ENCODE data around the gene PCBP3. TPM values are rescaled to one million over a fixed set of nuclear protein-coding genes. Genes with fewer than 3 reads are reported as not detected.

PCBP3 gene
- total RNA-seq, 1 donor from 2014 or later = 7.6 TPM

DNA sequence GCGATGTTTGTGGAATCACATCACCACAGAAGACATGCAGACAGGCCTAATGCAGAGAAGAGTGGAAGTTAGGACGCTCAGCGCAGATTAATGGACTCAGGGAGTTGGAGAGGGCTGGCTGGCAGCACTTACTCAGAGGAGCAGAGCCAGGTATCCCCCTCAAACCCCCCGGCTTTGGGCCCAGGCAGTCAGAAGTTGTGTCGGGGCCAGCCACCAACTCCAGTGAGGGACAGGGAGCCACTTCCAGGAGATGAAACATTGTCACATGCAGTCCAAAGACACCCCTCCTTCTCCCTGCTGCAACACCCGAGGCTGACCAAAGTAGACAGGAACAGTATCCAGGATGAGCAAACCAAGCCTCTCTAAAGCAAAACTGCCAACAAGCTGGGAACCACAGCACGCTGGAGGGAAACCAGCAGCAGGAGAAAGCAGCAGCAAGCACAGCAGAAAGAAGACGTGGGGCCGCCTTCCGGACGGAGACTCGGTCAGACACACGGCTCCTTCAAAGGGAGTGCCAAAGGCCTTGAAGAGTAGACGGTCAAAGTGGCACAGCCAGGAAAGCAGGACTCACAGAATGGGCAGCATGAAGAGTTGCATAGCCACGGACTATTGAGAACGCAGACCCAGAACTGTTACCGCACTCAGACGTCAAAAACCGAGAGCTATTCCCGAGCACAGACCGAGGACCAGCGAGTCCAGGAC lies 149.3 kb downstream of the PCBP3 start:
- no peak for TF ChIP-seq CTCF (IDR thresholded peaks at IDR 0.05)
- no peak overlapping the region for H3K4me3 Mint-ChIP-seq (ENCODE audit: unreplicated experiment)
- no peaks in the 10 kb centered on the region for H3K36me3 Mint-ChIP-seq (ENCODE audit: unreplicated experiment)
- H3K9me3 Mint-ChIP-seq (ENCODE audit: unreplicated experiment) = no peaks in the 10 kb centered on the region
- DNase-seq (ENCODE audit: extremely low spot score, unreplicated experiment) = no peak
- peaks cover 36% of the 10 kb centered on the region for H3K27me3 Mint-ChIP-seq (ENCODE audit: unreplicated experiment)
- no peaks in the 10 kb centered on the region for H3K4me1 Mint-ChIP-seq (ENCODE audit: unreplicated experiment)
- H3K27ac Mint-ChIP-seq (ENCODE audit: unreplicated experiment) = no peak overlapping the region

GRCh38 chr21:45794027-45794426 lies 150.5 kb downstream of the PCBP3 start:
- no peak for DNase-seq (ENCODE audit: extremely low spot score, unreplicated experiment)
- H3K36me3 Mint-ChIP-seq (ENCODE audit: unreplicated experiment) = no peaks in the 10 kb centered on the region
- H3K27ac Mint-ChIP-seq (ENCODE audit: unreplicated experiment) = no peak overlapping the region
- no peak for TF ChIP-seq CTCF (IDR thresholded peaks at IDR 0.05)
- H3K4me1 Mint-ChIP-seq (ENCODE audit: unreplicated experiment) = no peaks in the 10 kb centered on the region
- H3K4me3 Mint-ChIP-seq (ENCODE audit: unreplicated experiment) = no peak overlapping the region
- peaks cover 36% of the 10 kb centered on the region for H3K27me3 Mint-ChIP-seq (ENCODE audit: unreplicated experiment)
- no peaks in the 10 kb centered on the region for H3K9me3 Mint-ChIP-seq (ENCODE audit: unreplicated experiment)

DNA sequence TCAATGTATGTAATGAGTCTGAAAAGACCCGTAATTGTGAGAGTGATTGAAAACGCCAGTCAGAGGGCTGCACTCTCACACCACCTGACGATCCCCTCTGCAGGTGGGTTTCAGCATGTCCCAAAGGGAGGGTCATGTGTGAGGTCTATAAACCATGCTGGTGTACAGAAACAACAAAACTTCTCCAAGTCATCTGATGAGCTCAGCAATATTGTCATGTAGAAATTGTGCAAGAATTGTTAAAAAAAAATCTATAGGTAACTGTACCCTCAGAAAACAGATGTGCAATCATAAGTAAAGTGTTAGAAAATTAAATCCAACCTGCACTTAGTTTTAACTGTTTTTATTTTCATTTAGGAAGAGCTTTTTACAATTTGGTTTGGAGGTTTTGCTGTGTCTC lies 152.5 kb downstream of the PCBP3 start:
- Mint-ChIP-seq H3K9me3 (ENCODE audit: unreplicated experiment) (no peaks in the 10 kb centered on the region), H3K27me3 (ENCODE audit: unreplicated experiment) (peaks cover 33% of the 10 kb centered on the region), H3K36me3 (ENCODE audit: unreplicated experiment) (no peaks in the 10 kb centered on the region), H3K4me3 (ENCODE audit: unreplicated experiment) (no peak overlapping the region), H3K4me1 (ENCODE audit: unreplicated experiment) (no peaks in the 10 kb centered on the region), H3K27ac (ENCODE audit: unreplicated experiment) (no peak overlapping the region)
- no peak for DNase-seq (ENCODE audit: extremely low spot score, unreplicated experiment)
- no peak for TF ChIP-seq CTCF (IDR thresholded peaks at IDR 0.05)

GRCh38 chr21:45797338-45797737 lies 153.8 kb downstream of the PCBP3 start:
- Mint-ChIP-seq H3K4me1 (ENCODE audit: unreplicated experiment) (no peaks in the 10 kb centered on the region), H3K27me3 (ENCODE audit: unreplicated experiment) (peaks cover 30% of the 10 kb centered on the region), H3K4me3 (ENCODE audit: unreplicated experiment) (no peak overlapping the region), H3K36me3 (ENCODE audit: unreplicated experiment) (no peaks in the 10 kb centered on the region), H3K27ac (ENCODE audit: unreplicated experiment) (no peak overlapping the region), H3K9me3 (ENCODE audit: unreplicated experiment) (no peaks in the 10 kb centered on the region)
- TF ChIP-seq CTCF (IDR thresholded peaks at IDR 0.05) = no peak
- no peak for DNase-seq (ENCODE audit: extremely low spot score, unreplicated experiment)

DNA sequence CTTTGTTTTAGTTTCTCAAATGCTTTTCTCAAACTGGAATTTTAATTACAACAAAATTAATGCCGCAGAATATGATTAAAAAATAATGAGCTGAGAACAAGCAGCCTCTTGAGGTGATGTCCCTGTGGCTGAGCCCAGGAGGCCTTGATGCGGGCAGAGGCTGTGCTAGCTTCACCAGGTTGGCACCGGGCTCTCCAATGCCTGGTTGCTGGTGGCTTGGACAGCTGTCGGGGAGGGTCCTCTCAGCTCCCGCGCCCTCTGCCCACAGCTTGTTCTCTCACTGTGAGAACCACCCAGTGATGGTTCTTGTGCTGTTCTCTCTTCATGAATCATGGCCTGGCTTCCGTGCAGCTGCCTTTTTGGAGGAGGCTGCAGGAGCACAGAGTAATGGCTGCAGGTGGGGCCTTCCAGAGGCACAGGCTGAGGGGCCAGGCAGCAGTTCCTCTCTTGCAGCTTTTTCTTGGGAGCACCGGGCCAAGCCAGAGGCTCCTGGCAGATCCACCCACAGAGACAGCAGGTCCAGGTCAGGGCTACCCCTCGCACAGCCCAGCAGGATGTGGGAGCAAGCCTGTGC lies 156.3 kb downstream of the PCBP3 start:
- no peak overlapping the region for H3K27ac Mint-ChIP-seq (ENCODE audit: unreplicated experiment)
- no peaks in the 10 kb centered on the region for H3K4me1 Mint-ChIP-seq (ENCODE audit: unreplicated experiment)
- no peak for DNase-seq (ENCODE audit: extremely low spot score, unreplicated experiment)
- H3K9me3 Mint-ChIP-seq (ENCODE audit: unreplicated experiment) = no peaks in the 10 kb centered on the region
- H3K36me3 Mint-ChIP-seq (ENCODE audit: unreplicated experiment) = no peaks in the 10 kb centered on the region
- TF ChIP-seq CTCF (IDR thresholded peaks at IDR 0.05) = no peak
- H3K27me3 Mint-ChIP-seq (ENCODE audit: unreplicated experiment) = peaks cover 12% of the 10 kb centered on the region
- H3K4me3 Mint-ChIP-seq (ENCODE audit: unreplicated experiment) = no peak overlapping the region
